Mesodermal cell (in vitro differentiated cells): ENCODE measurements around the gene IL1RAPL1.

Source experiments
- H3K27ac ChIP-seq: 2 replicates; pipeline ENCODE4 v1.7.0; 2013; ENCODE audit warnings: mild to moderate bottlenecking, low read depth, low read length, moderate library complexity; ENCODE audit not compliant: severe bottlenecking
- H3K36me3 ChIP-seq: 2 replicates; pipeline ENCODE4 v1.7.1; 2013; ENCODE audit warnings: mild to moderate bottlenecking, low read length, moderate library complexity; ENCODE audit not compliant: control insufficient read depth, insufficient read depth
- H3K4me1 ChIP-seq: one replicate; pipeline ENCODE4 v1.7.1; 2013; ENCODE audit warnings: mild to moderate bottlenecking, low read length; ENCODE audit not compliant: insufficient read depth, control insufficient read depth, poor library complexity, severe bottlenecking
- H3K4me3 ChIP-seq: 2 replicates; pipeline ENCODE4 v1.7.0; 2013; ENCODE audit warnings: low read length, control low read depth, mild to moderate bottlenecking; ENCODE audit not compliant: insufficient read depth, poor library complexity, severe bottlenecking; ENCODE audit errors: extremely low read depth
- H3K9me3 ChIP-seq: 2 replicates; pipeline ENCODE4 v1.7.1; 2013; ENCODE audit warnings: mild to moderate bottlenecking, low read length, moderate library complexity; ENCODE audit not compliant: control insufficient read depth
- WGBS, 2 experiments: methylation state at CpG; one replicate each; pipeline ENCODE4 v1.1.5; 2013; ENCODE audit warnings: missing lambda C conversion rate in 2 of 2; ENCODE audit not compliant: insufficient coverage in 2 of 2; 5-methylcytosine and 5-hydroxymethylcytosine counted together

IL1RAPL1 gene

DNA sequence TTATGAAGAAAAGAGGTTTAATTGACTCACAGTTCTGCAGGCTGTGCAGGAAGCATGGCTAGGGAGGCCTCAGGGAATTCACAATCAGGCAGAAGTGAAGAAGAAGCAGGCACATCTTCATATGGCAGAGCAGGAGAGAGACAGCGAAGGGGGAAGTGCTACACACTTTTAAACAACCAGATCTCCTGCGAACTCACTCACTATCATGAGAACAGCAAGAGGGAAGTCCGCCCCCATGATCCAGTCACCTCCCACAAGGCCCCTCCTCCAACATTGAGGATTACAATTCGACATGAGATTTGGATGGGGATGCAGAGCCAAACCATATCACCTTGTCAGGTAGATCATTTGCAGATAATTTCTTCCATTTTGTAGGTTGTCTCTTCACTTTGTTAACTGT is 1072.7 kb downstream of the IL1RAPL1 start:
- no peaks in the 10 kb centered on the region for H3K9me3 ChIP-seq
- no peak overlapping the region for H3K27ac ChIP-seq
- WGBS, 2 experiments, result no CpG with 5 or more reads among the region's 4 CpGs
- H3K4me1 ChIP-seq, result peaks cover 2% of the 10 kb centered on the region
- no peaks in the 10 kb centered on the region for H3K36me3 ChIP-seq
- H3K4me3 ChIP-seq, result no peak overlapping the region

DNA sequence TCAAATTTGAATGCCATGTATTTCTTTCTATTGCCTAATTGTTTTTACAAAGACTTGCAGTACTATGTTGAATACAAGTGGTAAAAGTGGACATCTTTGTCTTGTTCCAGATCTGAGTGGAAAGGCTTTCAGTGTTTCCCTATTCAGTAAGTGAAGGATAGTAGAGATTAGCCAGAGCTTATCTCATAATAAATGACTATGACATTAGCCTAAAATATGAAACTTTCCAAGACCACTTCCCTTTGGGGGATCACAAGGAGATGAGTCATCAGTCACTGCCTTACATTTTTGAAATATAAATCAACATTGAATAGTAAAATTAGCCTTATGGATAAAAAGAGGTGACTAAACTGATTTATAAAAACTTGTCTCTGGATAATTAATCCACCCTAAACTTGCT is 1074.0 kb downstream of the IL1RAPL1 start:
- Histone ChIP-seq H3K36me3 (no peaks in the 10 kb centered on the region), H3K27ac (peak overlapping the region; percentile 64), H3K4me3 (no peak overlapping the region), H3K9me3 (no peaks in the 10 kb centered on the region), H3K4me1 (peaks cover 2% of the 10 kb centered on the region)

DNA sequence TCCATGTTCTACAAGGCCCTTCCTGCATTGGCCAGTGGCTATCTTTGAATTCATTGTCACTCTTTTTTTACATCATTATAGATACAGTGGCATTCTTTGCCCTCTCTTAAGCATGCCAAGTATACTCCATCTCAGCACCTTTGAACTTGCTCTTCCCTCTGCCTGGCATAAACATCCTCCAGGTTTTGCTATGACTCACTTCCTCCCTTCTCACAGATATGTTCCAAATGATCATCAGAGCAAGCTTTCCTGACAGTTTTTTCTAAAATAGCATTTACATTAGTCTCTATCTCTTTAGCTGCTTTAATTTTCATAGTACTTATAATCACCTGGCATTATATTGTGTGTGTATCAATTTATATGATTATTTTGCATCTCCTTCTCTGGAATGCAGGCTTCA is 1074.9 kb downstream of the IL1RAPL1 start:
- H3K9me3 ChIP-seq, result no peaks in the 10 kb centered on the region
- H3K36me3 ChIP-seq, result no peaks in the 10 kb centered on the region
- peaks cover 2% of the 10 kb centered on the region for H3K4me1 ChIP-seq
- no peak overlapping the region for H3K4me3 ChIP-seq
- peak overlapping the region; percentile 91 for H3K27ac ChIP-seq

DNA sequence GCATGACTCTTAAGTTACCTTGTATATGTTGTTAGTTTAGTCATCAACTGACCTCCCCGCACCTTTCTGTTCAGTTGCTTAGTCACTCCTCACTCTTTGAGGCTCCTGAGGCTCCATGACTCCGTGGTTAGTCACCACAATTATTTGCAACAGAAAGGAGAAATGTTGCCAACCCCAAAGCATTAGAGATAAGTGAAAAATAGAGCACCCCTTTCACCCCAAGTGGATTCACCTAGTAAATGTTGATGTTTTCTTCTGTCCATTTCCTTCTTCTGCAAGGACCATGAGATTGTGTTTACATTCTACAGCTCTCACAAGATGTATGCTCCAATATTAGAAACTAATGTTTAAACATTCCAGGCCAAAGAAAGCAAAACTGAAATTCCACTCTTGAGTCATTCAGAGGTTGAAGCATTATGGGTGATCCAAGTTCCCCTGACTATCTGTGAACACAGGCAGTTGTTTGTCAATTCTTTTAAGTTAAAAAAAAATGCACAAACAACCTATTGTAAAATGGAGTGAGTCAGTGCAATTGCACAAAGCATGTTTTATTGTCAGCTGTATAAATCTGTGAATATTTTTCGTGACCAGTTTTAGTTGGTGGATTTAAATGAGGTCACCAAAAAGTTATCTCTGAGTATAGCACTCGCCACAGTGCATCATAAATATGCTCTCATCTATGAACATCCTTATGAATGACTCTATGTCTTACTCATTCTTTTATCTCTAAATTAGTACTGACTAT is 1075.7 kb downstream of the IL1RAPL1 start:
- no peaks in the 10 kb centered on the region for H3K9me3 ChIP-seq
- peak overlapping the region; percentile 91 for H3K27ac ChIP-seq
- peaks cover 2% of the 10 kb centered on the region for H3K4me1 ChIP-seq
- no peaks in the 10 kb centered on the region for H3K36me3 ChIP-seq
- H3K4me3 ChIP-seq, result no peak overlapping the region
- WGBS, 2 experiments, result no CpG with 5 or more reads among the region's 4 CpGs

DNA sequence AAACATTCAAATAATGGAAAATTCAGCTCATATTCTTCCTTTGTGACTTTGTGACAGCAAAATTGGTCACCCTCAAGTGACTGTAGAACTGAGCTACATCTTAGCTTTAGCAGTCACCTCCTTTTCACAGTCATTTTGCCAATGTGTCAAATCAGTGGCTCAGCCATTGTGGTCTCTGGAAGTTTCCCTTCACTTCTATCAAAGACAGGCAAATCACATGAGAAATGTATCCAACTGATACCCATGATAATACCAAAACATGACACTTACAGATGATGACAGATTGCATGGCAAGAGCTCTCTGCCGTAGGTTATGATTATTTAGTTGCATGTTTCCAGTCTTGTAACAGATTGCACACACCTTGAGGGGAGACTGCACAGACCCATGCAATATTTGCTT is 1078.3 kb downstream of the IL1RAPL1 start:
- H3K4me3 ChIP-seq, result no peak overlapping the region
- no peaks in the 10 kb centered on the region for H3K36me3 ChIP-seq
- H3K4me1 ChIP-seq, result peaks cover 2% of the 10 kb centered on the region
- no peak overlapping the region for H3K27ac ChIP-seq
- no peaks in the 10 kb centered on the region for H3K9me3 ChIP-seq
- 100% methylated on average over 1 of the region's 1 CpG; no CpG with 5 or more reads in 1 of the 2 experiments for WGBS, 2 experiments

DNA sequence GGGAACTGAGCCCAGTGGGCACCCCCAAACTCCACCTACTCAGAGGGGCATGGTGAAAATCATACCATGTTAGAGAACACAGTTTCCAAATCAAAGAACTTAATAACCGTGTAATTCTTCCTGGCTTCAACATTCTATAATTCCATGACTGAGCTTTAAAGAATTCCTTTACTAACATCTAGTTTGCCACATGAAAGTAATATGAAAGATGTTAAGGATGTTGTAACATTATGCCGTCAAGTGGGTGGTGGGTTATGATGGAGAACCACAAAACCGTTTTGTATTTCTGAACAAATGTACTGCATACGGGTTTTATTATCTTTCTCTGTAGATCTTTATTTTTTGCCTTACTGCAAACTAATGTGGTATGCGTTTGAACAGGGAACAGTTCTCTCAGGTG is 1079.1 kb downstream of the IL1RAPL1 start:
- no CpG with 5 or more reads among the region's 5 CpGs for WGBS, 2 experiments
- Histone ChIP-seq H3K27ac (no peak overlapping the region), H3K4me1 (peaks cover 2% of the 10 kb centered on the region), H3K9me3 (no peaks in the 10 kb centered on the region), H3K36me3 (no peaks in the 10 kb centered on the region), H3K4me3 (no peak overlapping the region)

DNA sequence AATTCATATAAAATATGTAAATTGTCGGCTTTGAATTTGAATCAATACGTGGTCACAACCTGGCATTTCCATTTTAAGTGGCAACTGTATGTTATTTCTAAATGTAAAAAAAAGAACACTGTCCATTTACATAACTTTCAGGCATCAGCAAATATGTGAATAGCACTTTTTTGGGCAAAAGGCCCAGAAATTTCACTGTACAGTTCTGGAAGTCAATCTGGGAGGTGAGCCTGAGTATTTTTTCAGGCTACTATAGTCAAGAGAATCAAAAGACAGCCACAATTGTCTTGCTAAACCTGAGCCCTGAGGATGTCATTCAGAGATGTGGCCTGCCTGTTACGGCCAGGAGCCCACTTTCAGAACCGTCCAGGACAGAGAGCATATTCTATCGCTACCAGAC is 1084.2 kb downstream of the IL1RAPL1 start:
- H3K27ac ChIP-seq, result no peak overlapping the region
- no peak overlapping the region for H3K4me3 ChIP-seq
- WGBS, 2 experiments, result 71% methylated on average over 1 of the region's 5 CpGs; no CpG with 5 or more reads in 1 of the 2 experiments
- H3K4me1 ChIP-seq, result no peaks in the 10 kb centered on the region
- no peaks in the 10 kb centered on the region for H3K9me3 ChIP-seq
- H3K36me3 ChIP-seq, result no peaks in the 10 kb centered on the region

DNA sequence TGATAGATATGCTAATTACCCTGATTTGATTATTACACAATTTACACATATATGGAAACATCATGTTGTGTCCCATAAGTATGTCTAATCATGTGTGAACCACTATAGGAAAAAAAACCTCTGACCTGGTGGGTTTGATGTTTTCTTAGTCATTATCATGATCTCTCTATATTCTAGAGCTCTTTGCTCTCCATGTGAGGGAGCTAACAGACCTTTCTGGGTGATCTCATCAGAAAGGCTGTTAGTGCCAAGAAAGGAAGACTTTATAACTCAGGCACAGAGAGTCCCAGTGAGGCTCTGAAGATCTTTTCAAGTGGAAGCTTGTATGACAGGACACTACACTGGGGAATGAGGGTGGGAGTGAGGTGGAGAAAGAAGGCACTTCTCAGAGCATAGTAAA is 1100.4 kb downstream of the IL1RAPL1 start:
- no peaks in the 10 kb centered on the region for H3K36me3 ChIP-seq
- H3K4me3 ChIP-seq, result no peak overlapping the region
- H3K27ac ChIP-seq, result no peak overlapping the region
- no peaks in the 10 kb centered on the region for H3K4me1 ChIP-seq
- no peaks in the 10 kb centered on the region for H3K9me3 ChIP-seq

DNA sequence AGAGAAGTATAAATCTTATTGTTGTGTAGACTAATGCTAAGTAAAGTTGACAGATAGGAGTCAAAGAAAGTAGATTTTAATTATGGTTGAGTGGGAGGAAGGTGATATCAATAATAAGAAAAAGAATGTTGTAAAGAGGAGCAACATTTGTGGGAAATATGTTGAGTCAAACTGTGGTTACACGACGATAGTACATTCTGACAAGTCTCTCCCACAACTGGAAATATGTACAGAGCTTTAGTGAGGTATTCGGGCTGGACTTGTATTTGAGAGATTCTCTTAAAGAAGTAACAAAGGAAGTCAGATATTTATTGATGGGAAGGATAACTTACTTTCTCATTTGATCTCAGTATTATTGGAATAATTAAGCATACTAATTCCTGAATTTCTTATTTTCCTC is 1102.8 kb downstream of the IL1RAPL1 start:
- H3K4me3 ChIP-seq, result no peak overlapping the region
- no peaks in the 10 kb centered on the region for H3K4me1 ChIP-seq
- no CpG with 5 or more reads among the region's 3 CpGs for WGBS, 2 experiments
- no peaks in the 10 kb centered on the region for H3K9me3 ChIP-seq
- no peak overlapping the region for H3K27ac ChIP-seq
- H3K36me3 ChIP-seq, result no peaks in the 10 kb centered on the region

DNA sequence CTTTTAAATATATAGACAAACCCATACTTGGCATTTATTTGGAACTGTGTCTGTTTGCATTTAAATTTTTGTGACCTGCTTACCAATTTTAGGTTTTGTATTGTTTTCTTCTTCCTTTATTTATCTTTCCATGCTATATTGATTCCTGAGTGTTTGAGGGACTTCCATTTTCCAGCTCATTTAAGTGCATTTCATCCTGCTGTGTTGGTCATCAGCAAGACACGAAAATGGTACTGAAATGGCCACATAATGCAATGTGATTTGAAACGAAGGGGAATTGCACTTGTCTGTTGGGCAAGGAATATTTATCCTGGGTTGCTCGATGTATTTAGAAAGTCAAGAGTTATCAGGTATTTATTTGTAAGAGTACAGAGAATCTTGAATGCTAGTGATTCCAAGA is 1103.8 kb downstream of the IL1RAPL1 start:
- no peaks in the 10 kb centered on the region for H3K4me1 ChIP-seq
- H3K9me3 ChIP-seq, result no peaks in the 10 kb centered on the region
- H3K4me3 ChIP-seq, result no peak overlapping the region
- no peaks in the 10 kb centered on the region for H3K36me3 ChIP-seq
- 50 to 93% methylated on average over 1 to 3 of the region's 3 CpGs for WGBS, 2 experiments
- H3K27ac ChIP-seq, result no peak overlapping the region

DNA sequence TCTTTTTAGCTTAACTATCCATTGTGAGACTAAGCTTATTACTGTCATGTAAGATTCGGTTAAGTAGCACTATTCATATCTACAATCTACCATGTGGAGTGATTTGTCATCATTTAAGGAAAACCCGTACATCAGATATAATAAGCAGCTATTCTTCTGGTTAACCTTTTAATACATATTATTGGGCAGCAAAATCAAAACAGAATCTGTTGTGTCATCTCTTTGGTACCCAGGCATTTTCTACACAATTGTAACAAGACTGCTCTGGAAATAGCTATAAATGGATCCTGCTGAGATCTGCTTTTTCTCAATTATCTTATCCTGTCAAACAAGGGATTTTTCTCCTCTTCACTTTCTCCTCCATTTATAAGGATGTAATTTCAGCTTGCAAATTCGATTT is 1106.7 kb downstream of the IL1RAPL1 start:
- H3K36me3 ChIP-seq, result no peaks in the 10 kb centered on the region
- H3K9me3 ChIP-seq, result no peaks in the 10 kb centered on the region
- H3K4me1 ChIP-seq, result no peaks in the 10 kb centered on the region
- no peak overlapping the region for H3K4me3 ChIP-seq
- no peak overlapping the region for H3K27ac ChIP-seq
- no CpG with 5 or more reads among the region's 3 CpGs for WGBS, 2 experiments
